HG03558 (cell line): ENCODE results near the gene TRIM50.
"Not testable (repeated sequence)": the region's sequence is repeated elsewhere in the genome, so short reads cannot be mapped to it uniquely, and the experiment has no call there.

Experiments used
- ATAC-seq: cut with Tn5 transposase; IDR thresholded peaks from one replicate; pipeline ENCODE4 v1.9.1; 2021; ENCODE audit warnings: moderate number of reproducible peaks; ENCODE audit not compliant: unreplicated experiment; ENCODE audit errors: extremely low read depth

The TRIM50 gene

DNA sequence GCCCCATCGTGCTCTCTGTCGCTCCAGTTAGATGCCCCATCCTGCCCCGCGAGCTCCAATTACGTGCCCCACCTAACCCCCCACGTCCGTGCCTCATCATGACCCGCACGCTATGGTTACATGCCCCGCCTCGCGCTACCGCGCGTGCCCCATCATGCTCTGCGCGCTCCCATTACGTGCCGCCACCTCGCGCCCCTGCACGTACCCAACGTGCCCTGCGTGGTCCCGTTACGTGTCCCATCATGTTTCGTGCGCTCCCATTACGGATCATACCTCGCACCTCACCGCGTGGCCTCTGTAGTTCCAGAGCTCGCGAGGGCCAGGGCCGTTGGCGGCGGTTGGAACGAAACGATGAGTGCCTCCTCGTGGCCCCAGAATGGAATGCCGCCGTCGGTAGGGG is at the start of gene TRIM50, which contains the start of gene FKBP6:
Gene TRIM50 (minus strand): TSS at position 161 of the 400 bp plus-strand sequence. CDS start 3,295 bp downstream, outside the sequence.
Gene FKBP6 (plus strand): TSS at position 240 of the 400 bp plus-strand sequence. CDS start 268 bp downstream, outside the sequence.
- ATAC-seq = not testable (repeated sequence)

DNA sequence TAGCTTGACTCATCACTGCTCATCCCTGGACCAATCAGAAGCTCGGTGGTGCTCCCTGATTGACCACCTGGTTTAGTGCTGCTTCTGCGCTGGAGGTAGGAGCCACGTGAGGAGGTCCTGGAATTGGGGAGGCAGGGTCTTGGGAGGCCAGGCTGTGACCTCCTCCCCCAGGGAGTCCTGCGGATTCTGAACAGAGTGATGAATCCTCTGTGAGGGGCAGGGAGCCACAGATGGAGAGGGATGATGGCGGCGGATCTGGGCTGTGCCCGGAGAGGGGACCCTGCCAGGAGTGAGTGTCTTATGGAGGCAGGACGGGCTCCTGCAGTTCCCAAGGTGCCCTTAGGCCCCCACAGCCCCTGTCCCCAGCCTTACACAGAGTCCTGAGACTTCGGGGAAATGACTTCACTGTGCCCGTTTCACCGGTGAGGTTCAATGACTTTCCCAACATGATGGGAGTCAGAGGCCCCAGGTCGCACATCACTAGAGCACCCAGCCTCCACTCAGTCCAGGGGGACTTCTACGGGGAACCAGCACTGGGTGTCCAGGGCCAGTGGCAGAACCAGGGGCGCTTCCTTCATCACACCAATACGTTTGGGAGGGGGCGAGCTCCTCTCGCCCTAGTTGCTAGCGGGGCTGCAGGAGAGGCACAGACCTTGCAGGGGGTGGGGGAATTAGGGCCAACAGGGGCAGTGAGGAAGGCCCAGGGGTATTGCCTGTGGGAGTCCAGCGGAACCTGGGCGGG is 49.0 kb upstream of the TRIM50 start:
- no peak for ATAC-seq

GRCh38 chr7:73376262-73376661 is 48.4 kb upstream of the TRIM50 start:
- ATAC-seq = not testable (repeated sequence)

GRCh38 chr7:73373741-73374140 is 45.9 kb upstream of the TRIM50 start:
- no peak for ATAC-seq

DNA sequence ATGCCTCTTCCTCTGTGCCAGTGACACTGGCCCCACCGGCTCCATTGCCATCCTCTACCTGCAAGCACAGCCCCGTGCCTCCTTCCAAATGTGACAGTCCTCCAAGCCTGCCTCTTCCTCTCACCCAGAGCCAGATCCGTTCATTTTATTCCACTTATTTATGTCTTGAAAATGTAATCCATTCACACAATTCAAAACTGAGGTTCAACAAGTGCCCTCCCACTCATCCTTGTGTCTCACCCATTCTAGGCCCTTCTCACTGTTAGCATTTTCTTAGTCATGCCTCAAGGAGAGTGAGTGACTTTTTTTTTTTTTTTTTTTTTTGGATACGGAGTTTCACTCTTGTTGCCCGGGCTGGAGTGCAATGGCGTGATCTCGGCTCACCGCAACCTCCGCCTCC is 41.7 kb upstream of the TRIM50 start:
- no peak for ATAC-seq

DNA sequence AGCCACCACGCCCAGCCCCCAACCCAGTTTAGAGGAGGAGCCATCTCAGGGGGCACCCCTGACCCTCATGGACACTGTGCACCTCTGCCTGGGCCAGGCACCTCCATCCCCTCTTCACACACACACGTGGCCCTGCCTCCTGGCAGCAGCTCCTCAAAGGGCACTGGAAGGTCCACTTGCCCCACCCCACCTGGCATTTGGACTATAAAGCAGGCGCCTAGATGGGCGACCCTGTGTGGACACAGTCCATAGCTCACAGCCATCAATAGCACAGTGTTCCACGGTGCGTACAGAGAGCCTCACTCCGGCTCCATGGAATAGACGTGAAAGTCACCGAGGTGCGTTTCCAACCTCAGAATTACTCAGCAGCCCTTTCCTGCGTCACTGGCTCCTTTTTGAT is 41.1 kb upstream of the TRIM50 start:
- ATAC-seq = no peak

- no peak for ATAC-seq
Measured at GRCh38 chr7:73366990-73367389, 39.1 kb upstream of the TRIM50 start.

GRCh38 chr7:73366127-73366526 is 38.2 kb upstream of the TRIM50 start:
- ATAC-seq = no peak

GRCh38 chr7:73364006-73364728 is 36.3 kb upstream of the TRIM50 start:
- no peak for ATAC-seq

DNA sequence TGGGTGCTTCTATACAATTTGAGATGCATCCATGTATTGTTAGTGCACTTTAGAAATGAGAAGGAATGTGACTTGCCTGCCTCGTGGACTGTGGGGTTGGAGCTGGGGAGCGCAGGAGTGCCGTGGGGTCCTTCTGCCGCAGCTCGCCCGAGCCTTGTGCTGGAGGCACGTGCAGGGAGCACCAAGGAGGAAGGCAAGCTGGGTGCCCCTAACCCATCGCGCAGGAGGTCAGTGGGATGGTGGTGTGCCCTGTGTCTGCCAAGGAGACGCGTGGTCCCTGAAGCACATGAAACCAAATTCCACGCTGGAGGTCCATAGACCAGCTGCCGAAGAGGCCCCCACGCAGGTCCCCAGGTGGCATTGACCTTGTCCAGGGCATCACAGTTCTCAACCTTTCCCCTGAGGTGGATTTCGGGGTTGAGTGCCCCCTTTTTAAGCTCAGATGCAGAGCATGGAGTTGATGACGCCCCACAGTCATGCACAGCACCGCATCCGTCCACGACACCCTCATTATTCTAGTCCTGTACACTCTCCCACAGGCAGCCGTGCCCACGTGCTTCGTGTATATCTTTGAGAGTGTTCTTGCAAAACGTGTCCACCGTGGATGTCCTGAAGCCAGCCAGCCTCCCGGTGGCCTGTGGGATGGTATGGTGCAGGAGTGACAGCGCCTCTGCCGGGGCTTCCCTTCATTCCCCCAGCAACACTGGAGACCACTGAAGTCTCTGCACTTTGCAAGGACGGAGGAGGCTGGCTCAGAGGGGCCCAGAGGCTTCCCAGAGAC is 35.5 kb upstream of the TRIM50 start:
- ATAC-seq = no peak

GRCh38 chr7:73360590-73360989 is 32.7 kb upstream of the TRIM50 start:
- not testable (repeated sequence) for ATAC-seq

DNA sequence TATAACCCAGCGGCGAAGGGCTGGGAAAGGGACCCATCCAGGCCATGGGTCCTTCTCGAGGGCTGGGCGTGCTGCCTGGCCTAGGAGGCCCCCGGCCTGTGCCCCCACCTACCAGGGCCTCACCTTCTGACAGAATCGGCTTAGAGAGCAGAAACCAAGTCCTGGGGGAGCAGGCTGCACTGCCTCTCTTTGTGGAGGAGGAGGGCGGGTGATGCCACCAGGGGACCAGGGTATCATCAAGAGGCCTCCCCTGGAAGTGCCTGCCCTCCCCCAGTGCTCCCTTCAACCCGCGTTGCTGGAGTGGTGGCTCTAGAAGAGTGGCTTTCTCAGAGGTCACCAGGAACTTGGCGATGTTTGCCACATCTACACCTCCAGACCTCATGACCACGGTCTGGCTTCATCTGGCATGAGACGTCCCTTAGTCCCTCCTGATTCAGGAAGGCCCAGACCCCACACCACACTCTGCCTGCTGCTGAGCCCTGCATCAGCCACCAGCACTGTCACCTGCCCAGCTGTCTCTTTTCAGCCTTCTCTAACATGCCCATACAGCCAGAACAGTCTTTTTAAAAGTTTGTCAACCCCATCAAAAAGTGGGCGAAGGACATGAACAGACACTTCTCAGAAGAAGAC is 32.0 kb upstream of the TRIM50 start:
- ATAC-seq = no peak

DNA sequence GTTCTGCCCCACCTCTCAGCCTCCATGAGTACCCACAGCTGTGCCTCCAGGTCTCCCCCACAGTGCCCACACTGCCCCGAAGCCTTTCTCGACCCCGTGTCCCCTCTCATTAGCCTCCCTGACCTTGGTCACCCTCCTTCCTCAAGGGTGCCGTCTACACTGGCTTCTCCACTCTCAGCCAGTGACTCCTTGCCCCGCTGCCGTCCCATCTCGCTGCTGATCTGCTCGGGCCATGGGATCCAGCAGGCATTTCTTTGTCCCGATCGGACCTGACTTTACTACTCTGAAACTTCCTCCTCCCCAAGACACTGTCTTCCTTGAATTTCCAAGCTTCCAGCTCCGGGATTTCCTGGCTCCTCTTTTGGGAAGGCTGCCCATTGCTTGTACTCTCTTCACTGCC is 31.4 kb upstream of the TRIM50 start:
- ATAC-seq = no peak

DNA sequence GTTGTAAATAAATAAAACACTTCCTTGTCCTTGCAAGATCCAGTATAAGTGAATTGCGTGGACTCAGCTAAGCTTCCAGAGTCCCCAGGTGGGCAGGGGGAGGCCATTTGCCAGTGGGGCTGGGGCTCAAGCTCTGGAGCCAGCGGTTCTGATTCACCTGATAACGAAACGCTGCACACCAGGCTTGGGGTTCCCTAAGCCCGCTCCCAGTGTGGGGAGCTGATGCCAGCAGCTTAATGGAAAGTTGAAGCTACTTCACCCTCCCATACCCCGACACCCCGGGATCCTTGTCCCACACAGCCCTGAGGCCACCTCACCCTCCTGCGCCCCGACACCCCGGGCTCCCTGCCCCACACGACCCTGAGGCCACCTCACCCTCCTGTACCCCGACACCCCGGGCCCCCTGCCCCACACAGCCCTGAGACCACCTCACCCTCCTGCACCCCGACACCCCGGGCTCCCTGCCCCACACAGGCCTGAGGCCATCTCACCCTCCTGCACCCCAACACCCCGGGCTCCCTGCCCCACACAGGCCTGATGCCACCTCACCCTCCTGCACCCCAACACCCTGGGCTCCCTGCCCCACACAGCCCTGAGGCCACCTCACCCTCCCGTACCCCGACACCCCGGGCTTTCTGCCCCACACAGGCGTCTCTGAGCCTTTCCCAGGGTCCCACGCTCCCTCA is 30.9 kb upstream of the TRIM50 start:
- no peak for ATAC-seq

DNA sequence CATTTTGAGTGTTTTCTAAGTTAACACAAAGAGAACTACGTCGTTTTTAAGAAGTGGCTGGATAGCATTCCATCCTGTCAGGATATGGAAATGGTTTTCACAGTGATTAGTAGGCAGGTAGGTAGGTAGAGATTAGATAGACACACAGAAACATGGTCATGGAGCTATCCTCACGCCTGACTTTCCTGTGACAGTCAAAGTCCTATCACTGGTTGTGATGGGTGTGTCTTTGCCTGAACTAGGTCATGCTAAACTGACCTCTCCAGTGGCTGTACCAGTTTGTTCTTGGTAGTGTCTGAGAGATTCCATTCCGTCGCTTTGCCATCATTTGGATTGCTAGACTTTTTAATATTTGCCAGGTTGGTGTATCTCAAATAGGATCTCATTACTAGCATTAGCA is 28.3 kb upstream of the TRIM50 start:
- no peak for ATAC-seq

DNA sequence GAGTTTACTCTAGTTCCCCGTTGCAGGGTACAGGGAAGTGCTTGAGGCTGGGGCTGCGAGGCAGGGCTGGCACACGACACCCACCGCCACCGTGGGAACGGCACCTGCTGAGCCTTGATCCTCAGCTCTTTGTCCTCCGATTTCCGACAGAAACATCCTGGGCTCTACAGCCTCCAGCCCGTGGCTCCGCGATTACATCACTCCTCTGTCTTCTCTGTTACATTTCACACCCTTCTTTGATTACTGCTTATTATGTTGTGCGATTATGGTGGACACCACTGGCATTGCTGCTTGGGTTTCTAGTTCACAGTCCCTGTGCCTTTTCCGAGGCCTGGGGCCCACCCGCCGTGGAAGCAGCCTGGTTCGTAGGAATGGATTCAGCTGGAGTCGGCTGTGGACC is 26.9 kb upstream of the TRIM50 start:
- no peak for ATAC-seq

DNA sequence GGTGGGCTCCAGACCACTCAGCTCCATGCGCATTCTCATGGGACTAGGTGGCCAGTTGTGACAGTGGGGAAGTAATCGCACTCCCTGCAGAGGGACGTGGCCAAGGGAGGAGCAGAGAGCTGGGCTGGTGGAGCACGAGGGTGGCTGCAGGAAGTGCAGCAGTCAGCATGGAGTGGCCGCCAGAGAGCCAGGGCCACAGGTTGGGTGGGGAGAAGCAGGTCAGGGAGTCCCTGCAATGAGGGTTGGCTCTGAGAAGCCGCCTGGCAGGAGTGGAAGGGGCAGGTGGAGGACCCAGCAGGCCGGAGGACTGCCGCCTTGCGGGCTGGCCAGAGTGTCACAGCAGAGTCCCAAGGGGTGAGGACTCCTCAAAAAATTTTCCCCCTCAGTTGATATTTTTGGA is 26.3 kb upstream of the TRIM50 start:
- ATAC-seq = no peak

GRCh38 chr7:73353243-73353642 is 25.4 kb upstream of the TRIM50 start:
- no peak for ATAC-seq

DNA sequence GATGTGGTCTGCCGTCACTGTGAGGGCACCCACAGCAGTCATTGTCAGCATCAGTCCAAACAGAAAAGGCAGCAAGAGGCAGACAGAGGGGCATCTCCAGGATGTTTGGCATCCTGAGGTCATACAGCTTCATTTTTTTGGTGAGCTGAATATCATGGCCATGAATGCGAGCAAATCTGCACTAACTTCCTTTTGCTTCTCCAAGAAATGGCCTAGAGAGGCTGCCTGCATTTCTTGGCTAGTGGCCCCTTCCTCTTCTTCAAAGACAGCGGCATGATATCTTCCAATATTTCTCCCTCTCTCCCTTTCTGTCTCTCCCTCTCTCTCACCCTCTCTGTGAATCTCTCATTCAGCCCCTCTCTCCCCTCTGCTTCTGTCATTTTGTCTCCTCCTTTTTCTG is 24.9 kb upstream of the TRIM50 start:
- no peak for ATAC-seq
